NCI-H510A treated with DMSO at 0.1 percent for 48 hours (cell line): ENCODE results near the gene RANBP9.

Experiments used
- DNase-seq: peaks from one replicate; lab custom pipeline; 2025; lab: John Stamatoyannopoulos, UW

Gene RANBP9

DNA sequence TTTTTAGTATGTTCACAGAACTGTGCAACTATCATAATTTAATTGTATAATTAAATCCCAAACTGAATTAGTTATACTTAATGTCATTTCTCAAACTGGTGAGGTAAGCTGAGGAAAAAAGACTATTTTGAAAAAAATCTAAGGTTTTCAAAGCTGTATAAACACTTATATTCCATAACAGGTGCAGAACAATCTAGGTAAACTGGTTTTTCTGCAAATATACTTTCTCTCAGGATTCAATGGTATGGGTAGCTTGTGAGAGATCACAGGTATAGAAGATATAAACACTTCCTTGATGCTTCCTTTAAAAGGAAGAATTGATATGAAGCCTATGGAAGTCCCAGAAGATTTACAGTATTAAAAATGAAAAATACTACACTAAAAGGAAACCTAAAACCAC is 62.8 kb downstream of the RANBP9 start:
- DNase-seq = no peak

DNA sequence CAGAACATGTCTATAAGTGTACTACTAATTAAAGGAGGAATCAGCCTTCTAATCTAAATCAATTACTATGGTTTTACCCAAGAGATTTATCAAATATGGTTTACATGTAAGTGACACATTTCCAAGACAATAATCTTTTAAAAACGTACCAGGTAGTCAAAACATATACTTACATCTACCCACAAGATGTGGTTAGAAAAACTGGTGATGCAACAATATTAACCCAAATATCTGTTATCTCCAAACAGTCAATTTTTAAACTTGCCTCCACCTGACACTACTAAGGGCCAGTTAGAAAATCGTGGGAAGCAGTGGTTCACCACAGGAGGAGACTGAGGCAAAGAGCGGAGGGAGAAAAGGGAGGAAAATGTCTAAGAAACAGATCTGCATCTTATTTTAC is 68.5 kb downstream of the RANBP9 start:
- DNase-seq = no peak

DNA sequence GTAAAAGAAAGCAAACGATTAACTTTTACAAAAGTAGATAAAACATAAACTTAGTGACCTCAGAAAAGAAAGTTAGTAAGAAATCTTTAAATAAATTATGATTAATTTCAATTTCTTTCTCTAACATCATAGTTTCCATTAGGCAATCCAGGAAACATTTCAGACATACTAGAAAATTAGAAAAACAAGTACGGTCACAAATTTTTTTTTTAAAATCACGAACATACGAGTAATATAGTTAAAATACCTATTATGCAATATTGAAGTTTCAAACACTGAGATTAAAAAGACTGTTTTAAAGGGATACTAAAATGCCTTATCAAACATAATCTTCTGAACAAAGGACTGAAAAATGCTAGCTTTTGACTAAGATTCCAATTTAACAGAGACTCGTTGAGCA is 70.3 kb downstream of the RANBP9 start:
- DNase-seq = no peak

DNA sequence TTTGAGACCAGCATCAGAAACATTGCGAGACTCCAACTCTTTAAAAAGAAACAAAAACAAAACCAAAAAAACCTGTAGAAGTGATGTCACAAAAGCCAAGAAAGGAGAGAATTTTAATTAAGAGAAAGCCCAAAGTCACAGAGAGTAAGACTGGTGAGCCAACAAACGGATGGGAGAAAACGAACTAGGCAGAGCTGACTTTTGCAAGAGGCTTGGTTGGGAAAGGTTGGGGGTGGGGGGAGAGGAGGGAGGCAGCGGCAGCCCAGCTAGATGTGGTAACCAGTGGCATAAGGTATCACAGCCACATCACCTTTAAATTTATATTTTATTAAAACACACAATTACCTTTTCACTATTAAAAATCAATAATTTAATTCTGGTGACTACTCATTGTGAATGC is 73.0 kb downstream of the RANBP9 start:
- no peak for DNase-seq

DNA sequence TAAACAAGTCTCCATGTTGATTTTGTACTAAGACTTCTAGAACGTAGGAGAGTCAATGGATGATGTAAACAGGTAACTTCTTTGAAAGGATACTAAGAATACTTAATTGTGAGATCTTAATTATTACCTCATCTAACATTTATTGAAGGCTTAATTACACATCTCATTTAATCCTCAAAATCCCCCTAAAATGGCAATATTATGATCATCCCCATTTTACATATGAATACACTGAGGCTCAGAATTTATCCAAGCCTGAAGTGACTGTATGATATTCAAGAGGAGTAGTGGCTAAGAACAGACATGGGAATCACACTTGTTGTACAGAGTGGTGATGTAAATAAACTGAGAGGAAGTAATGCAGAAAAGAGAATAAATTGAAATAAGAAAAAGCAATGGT is 73.6 kb downstream of the RANBP9 start:
- no peak for DNase-seq

DNA sequence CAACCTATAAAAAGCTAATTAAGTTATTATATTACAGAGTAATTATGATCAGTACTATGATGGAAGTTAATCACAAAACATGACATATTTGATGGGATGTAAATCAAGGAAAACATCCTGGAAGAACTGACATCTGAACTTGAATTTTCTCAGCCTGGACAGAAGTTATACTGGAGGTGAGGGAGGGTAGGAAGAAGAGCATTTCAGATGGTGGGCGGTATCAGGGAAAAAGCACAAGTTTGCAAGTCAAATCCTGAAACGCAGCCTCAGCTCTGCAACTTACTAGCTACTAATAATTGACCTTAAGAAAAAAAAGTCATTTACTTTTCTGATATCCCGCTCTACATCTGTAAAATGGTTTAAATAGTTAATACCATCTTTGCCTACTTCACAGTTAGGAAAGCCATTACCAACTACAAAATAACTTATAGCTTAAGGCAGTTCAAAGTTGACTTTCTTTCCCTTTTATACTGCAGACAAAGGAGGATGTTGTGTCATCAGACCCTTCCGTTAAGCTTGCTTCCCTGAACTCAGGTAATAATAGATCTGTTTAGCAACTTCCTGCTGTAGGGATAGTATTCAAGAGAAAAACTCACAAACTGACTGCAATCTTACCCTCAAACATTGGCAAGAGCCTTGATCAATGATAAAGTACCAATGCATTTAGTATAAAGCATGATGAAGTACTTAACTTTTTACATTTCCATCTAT is 75.5 kb downstream of the RANBP9 start:
- no peak for DNase-seq

DNA sequence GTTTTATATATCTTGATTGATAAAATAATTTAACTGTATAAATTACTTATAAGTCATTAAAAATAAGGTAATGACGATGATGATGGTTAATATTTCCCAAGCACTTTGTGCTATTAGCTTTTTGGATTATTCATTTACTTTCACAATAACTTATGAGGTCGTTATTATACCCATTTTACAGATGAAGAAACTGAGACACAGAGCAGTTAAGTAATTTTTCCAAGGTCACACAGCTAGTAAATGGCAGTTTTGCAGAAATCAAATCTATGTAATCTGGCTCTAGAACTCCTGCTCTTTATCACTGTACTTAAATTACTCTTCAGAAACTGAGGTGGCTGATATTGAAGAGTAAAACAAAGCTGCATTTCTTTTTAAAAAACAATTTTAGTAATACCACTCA is 78.3 kb downstream of the RANBP9 start:
- DNase-seq = no peak

DNA sequence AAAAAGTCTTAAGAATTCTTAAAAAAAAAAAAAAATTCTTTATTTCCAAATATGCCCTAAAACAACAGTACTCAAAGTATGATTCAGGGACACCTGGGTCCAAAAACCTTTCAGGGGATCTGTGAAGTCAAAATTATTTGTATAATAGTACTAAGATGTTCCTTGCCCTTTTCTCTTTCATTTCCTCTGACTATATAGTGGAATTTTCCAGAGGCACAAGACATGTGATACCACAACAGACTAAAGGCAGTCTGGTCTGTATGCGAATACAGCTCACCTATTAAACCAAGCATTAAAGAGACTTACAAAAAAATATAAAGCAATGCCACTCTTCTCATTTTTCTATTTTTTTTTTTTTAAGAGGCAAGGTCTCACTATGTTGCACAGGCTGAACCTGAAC is 81.1 kb downstream of the RANBP9 start:
- no peak for DNase-seq

DNA sequence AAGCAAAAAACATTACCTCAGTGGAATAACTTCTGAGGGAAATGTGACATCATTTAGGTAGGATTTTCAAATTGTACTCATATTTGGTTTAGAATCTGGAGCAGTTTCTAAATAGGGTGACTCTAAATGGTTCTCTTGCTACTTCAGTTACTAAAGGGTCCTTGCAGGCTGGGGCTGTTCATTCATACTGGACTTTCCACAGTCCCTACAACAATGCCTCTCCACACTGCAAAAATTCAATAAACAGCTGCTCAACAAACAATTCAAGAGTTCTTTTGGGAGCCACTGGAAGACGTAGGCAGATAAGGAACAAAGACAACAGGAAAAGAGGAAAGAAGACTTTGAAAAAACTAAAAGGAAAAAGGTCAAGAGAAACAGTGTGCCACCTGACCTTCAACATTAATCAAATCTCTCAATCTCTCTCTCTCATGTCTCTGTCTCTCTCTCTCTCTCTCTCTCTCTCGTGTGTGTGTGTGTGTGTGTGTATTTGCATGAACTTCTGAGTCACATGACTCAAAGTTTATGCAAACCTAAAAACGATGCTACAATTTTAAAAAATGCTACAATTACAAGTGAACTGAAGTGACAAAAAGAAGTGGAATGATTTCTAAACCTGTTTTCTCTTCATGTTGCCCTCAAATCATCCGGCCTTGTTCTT is 82.0 kb downstream of the RANBP9 start:
- no peak for DNase-seq

DNA sequence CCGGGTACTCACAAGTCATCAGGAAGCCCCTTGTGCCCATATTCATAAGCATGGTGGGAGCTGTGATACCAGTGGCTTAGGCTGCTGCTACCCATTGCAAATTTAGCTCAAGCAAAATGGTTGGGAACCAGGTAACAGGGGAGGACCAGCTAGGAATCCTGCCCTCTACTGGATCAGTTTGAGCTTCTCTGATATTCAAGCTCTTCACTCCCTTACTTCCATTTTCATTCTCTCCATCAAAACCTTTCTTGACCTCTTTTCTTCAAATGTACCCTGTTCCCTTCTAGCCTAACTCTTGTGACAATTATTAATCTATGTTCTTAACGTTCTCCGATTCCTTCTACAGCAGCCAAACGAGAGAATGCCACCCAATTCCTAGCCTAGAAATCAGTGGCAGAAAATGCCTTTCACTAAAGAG is 86.8 kb downstream of the RANBP9 start:
- DNase-seq = peak; percentile 24

DNA sequence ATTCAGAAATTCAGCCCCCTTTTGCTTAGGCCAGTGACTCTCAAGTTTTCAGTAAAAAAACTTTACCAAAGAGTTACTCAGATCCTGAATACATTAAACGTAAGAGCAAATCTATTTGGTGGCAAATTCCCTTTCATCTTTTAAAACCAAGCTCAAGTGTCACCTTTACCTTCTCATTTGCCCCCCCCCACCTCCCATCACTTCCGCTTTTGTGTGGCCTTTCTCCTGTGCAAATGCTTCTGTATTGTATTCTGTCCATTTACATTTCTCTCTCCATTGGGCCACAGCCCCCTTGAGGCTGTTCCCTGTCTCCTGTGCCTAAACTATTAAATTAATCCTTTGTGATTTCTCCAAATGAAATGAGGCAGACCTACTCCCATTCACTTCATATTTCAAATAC is 94.6 kb downstream of the RANBP9 start:
- no peak for DNase-seq

DNA sequence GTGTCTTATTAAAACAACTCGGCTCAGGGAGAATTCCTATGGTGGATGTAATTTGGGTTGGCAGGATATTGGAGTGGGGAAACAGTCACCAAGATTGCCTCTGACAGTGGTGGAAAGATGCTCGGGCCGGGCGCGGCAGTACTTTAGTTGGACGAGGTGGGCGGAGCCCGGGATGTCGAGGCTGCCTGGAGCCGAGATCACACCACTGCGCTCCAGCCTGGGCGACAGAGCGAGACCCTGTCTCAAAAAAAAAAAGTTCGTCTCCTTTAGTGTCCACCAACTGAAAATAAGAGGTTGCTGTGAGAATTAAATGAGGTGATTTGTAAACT is 95.9 kb downstream of the RANBP9 start:
- peak; percentile 45 for DNase-seq

DNA sequence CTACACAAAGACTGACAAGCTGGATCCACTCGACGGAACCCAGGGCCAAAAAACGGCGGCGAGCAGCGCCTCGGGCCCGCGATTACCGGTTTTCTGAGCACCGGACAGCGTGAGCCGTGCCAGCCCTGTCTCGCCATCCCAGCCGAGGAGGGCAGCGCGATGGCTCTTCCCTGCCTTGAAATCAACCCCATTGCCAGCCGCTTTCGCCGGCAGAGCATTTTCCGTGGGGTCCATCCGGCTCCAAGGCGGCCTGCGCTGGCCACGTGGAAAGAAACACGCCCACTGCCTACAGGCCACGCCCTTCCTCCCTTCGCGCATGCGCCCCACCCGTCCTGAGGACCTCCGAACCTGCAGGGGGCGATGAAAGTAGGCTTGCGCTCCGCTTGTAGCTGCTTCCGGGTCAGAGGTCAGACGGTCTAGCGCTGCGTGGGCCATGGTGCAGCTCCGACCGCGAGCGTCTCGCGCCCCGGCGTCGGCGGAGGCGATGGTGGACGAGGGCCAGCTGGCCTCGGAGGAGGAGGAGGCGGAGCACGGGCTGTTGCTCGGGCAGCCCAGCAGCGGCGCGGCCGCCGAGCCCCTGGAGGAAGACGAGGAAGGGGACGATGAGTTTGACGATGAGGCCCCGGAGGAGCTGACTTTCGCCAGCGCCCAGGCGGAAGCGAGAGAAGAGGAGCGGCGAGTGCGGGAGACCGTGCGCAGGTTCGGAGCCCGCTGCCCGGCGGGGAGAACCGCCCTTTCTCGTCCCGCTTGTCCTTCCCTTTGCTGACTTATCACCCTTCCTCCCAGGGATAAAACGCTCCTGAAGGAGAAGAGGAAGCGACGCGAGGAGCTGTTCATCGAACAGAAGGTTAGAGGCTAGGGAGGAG is 96.5 kb downstream of the RANBP9 start, which contains the start of gene NOL7:
TSS of gene NOL7 (plus strand) at position 410 of the 866 bp plus-strand sequence. CDS start at position 434, 24 bp downstream.
- DNase-seq = peak; percentile 85

DNA sequence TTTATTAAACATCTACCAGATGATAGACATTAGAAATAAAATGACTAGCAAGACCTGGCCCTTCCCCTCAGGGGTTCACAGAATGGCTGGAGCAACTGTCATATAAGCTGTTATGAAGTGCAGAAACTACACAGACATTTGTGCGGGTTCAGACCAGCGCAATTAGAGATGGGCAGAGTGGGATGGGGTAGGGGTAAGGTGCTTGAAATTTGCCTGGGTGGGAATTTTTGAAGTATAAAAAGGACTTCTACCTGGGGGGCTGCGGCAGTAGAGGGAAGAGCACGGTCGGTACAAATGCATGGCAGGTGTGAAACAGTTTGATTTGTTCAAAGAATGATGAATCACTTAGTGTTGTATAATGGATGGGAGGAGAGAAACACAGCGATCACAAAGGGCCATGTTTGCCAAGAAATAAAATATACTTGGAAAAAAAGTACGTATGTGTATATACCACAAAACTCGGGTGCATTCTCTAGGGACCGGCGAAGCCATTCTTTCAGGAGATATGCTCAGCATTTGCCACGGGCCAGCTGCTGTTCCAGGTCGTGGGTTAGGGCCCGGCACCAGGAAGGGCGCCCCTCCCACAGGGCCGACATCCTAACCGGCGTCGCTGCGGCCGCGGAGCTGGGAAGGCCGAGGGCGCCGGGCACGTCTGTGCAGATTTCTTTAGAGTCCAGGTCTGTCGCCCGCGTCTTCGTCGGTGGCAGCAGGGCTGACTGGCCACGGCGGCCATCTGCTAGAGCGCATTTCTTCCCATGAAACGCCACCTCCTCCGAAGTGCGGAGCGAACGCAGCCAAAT is 97.3 kb downstream of the RANBP9 start:
- DNase-seq = peak; percentile 59

DNA sequence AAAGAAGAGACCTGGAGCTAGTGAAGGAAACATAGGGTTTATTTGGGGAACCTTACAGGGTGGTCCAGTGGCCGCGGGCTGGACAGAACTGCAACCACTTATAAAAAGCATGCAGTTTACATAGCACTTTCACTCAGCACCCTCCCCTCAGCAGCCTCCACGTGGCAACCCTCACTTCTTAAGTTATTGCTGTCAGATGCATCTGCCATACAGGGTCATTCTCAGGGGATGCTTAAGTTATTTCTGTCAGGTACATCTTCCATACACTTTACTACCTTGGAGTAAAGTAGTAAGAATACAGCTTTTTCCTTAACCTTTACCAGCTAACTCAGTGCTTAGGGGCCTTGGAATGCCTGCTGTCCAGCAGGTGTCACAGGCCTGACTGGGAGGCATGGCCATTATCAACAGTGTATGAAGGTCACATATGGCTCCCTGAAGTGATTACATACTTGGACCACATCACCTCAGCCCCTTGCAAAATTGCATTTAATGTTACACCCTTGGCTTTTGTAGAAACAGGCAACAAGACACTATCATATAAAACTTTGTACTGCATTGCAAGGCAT is 98.5 kb downstream of the RANBP9 start:
- no peak for DNase-seq

DNA sequence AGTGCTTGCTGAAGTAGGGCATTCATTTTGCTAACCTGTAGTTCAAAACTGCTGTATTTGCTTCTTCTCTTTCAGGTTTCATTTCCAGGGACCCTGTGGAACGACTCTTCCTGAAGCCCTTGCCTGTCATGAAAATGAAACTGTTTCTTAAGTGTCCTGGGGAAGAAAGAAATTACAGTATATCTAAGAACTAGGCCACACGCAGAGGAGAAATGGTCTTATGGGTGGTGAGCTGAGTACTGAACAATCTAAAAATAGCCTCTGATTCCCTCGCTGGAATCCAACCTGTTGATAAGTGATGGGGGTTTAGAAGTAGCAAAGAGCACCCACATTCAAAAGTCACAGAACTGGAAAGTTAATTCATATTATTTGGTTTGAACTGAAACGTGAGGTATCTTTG is 99.9 kb downstream of the RANBP9 start:
- no peak for DNase-seq

DNA sequence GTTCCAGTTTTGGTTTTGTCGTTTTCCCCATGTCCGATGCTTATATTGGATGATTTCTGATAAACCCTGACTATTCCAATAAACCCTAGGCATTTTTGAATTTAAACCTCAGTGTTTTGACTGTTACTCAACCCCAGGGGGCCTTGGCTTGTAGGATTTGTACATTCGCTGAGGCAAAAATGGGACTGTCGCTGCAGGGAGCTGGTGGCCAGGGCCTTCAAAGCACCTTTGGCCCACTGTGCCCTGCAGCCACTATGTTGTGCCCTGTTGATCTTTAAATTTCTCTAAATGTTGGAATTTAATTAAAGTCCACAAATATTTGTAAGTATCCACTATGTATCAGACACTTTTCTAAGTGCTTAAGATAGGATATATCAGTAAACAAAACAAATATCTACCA is 106.0 kb downstream of the RANBP9 start:
- no peak for DNase-seq

DNA sequence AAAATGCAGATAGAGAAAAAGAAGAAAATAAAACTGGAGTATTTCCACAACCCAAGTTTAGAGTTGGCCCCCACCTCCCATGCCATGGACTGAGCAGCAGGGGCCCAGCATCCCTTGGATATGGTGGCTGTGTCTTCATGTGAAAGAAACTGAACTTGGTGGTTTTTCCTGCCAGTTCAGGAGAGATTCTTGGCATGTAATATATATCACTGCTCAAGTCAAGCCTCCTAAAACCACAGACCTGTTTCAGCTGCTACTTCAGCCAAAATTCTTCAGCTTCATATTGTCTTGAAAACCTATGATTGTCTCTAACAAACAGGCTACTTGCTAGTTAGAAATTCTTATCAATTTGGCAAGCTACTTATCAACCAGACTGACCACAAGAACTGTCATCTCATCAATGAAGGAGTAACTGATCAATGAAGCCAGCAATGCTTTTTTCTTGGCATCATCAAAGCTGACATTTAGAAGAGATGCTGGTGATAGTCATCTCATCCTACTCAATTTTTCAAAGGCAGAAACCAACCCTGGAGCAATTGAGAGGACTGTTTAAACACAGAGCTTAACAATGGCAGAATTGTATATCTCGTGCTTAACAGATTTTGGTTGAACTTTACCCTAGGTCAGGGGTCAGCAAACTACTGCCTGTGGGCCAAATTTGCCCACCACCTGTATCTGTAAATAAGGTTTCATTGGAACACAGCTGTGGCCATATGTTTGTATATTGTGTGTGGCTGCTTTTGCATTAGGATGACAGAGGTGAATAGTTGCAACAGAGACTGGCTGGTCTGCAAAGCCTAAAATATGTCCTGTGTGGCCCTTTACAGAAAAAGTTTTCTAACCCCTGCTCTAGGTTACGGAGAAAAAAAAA is 106.9 kb downstream of the RANBP9 start:
- no peak for DNase-seq

DNA sequence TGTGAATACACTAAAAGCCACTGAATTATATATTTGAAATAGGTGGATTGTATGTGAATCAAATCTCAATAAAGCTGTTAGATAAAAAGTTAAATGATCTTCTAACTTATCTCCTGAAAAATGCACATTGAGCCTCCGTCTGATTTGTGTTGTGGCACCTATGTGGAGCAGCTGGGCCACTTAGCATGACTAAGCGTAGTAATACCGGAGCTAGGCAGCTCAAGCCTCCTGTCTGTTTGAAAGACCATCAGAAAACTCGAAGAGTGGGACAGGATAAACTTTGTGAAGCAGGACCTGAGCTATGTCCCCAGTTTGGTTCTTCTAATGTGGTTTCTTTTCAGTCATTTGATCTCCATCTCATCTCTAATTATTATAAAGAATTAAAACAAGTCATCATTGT is 107.5 kb downstream of the RANBP9 start:
- DNase-seq = no peak

DNA sequence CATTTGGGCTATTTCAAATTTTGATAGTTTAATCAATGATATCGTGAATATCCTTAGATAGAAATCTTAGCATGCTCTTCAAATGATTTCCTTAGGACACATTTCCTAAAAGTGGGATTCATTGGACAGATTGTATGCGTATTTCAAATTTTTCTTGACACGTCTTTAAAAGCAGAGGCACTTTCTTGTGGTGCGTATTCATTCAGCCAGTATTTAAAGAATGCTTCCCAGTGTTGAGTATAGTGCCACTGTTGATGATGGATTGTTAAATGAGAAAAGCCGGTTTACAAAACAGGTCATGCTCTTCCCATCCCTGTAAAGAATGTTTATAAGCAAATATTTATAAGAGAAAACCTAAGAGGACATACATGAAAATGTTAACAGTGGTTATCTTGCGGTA is 111.6 kb downstream of the RANBP9 start:
- DNase-seq = no peak

DNA sequence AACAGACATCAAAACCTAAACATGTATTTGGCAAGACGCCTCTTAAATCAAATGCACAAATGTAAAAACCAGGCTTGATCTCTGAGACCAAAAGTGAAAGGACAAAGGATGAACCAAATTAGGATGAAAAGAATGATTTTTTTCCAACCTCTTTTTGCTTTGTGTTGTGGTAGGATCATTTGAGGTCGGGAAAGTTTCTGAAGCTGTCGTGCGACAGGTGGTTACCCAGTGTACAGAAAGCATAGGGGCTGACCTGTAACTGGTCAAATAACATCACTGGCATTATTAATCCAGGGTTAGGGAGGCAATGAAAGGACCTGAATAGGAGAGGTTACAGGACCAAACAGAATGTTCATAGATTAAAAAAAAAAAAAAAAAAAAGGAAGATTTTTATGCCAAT is 114.6 kb downstream of the RANBP9 start:
- DNase-seq = no peak
